Stimulated activated CD8-positive, alpha-beta memory T cell treated with anti-CD3 and anti-CD28 coated beads, Interleukin-7, amount 100 ng/mL, for 4 hours (primary cell): ENCODE results near the gene UNC93A.
"Not testable (repeated sequence)": the region's sequence is repeated elsewhere in the genome, so short reads cannot be mapped to it uniquely, and the experiment has no call there.

ENCODE experiments used
- DNase-seq, 2 donors: peaks; one replicate each; pipeline ENCODE4 v3.0.0-alpha.2; 2020; ENCODE audit warnings: low read depth in 2 of 2

Gene UNC93A

GRCh38 chr6:167270499-167271311 is 20.4 kb upstream of the UNC93A start:
- DNase-seq: no peak

- DNase-seq: no peak
Measured at GRCh38 chr6:167272151-167272550, 19.0 kb upstream of the UNC93A start.

- no peak for DNase-seq
Measured at GRCh38 chr6:167272696-167273379, 18.3 kb upstream of the UNC93A start.

- no peak for DNase-seq
Measured at GRCh38 chr6:167274270-167274669, 16.8 kb upstream of the UNC93A start.

GRCh38 chr6:167275001-167275400 is 16.1 kb upstream of the UNC93A start:
- no peak for DNase-seq

DNA sequence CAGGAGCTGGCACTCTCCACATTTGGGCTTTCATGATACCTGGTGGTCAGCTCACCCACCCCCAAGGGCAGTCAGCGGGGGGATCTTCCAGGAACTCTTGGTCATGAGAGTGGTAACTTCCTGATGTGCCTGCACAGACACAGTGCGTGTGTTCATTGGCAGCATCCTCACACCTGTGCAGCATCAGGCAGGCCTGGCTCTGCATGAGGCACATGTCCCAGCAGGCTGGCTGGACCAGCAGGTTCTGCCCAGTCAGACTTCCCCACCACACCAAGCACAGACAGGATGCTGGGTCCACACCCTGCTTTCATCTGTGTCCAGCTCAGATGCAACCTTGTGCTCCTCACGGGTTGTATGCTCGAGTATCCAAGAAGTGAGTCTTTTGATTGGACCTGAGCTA is 15.7 kb upstream of the UNC93A start:
- DNase-seq: no peak

DNA sequence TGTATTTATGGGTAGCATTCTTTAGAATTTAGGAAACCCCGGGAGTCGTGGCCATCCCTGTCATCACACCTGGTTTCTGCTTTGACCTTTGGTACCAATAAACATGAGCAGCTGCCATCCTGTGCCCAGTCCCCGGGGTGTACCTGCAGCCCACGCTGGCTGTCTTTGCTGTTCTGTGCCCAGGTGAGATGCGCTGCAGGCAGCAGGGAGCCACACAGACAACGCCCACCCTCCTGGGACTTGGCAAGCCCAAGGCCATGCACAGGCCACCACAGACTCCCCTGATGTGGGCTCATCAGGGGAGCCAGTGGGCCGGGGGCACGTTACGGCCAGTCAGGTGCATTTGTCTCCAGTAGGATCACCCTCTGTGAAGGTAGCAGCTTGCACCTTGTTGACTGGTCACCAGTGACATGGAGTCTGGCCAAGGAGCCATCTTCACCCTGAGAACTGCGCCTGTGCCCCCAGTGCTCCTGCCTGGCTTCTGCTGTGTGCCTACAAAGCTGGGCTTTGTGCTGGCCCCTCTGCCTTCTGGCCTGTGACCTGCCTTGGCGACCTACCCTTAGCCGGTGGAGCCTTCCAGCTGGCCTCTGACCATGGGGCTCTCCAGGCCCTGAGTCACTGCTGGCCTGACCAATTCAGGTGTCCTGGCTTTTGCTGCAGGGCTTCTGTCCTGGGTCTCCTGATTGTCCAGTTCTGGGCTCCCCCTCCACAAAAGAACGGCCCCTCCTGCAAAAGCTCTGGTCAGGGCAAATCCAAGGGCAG is 14.2 kb upstream of the UNC93A start:
- DNase-seq: no peak

DNA sequence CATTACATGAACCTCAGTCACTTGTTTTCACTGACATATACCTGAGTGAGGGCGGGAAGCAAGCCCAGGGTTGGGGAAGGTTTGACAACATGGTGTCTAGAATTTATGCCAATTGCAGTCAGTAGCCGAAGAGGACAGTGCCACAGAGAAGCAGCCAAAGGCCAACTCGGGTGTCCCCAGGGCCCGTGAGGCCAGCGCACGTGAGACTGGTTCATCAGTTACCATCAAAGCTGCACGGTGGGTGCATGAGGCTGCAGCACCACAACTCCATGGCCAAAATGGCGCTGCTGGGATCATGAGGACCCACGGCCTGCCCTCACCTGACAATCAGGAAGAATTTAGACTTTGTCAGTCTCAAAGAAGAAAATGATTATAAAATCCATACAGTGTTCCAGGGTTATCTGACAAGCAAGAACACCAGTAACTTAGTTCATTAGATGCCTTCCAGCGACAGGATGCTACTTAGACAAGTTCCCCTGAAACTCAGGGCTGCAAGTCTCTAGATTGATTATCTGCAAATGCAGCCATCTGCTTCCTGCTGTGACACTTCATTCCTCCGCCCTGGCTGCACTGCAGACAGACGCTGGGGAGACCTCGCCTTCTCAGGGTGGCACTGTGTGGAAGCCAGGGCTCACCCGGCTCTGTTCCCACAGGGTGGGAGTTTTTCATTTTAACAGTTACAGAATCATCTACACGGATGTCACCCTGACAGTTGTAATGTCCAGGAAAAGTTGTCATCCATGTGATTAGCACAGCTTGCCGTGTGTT is 12.8 kb upstream of the UNC93A start:
- DNase-seq: not testable (repeated sequence)

DNA sequence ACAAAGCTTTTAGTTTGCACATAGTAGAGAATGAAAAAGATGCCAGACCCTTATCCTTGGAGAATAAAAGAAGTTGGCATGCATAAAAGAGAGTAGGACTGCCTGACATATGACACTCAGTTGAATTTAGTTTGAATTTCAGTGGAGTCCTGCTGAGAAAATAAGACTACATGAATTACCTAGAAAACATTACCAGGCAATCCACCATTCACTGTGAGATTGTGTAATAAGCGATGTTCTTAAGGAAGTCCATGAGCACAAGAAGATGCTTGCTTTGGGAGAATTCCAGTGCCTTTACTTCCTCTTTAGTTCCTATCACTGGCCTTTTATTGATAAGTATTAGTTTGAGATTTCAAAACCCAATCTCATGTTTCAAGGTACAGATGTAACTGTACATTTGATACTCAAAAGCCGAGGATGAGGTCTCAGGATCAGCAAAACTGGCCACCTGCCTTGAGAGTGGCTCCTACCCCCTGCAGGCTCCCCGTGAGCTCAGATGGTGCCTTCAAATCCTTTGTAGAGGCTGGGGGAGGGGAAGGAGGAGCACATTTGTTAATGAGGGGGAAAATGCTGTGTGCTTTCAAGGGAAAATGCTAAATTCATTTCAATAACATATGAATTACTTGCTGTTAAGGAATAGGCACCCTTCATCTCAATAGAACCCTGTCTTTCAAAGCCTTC is 11.2 kb upstream of the UNC93A start:
- no peak for DNase-seq

DNA sequence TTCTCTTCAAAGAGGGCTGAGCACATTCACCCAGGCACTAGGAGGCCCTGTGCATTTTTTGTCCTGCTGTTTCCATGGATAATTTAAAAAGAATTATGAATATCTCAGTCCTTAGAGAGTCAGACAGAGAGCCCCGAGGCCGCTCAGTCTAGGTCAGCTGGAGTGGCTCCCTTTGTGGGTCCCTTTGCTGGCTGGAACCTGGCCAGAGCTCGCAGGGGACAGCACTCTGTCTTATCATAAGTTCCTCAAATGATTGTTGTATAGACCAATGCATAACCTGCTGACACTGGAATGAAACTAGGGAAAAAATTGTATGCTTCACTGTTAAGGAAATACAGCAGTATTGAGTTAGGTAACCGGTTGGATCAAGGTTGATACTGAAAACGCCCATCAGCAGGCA is 10.6 kb upstream of the UNC93A start:
- not testable (repeated sequence) for DNase-seq

GRCh38 chr6:167282165-167282564 is 8.9 kb upstream of the UNC93A start:
- no peak for DNase-seq

DNA sequence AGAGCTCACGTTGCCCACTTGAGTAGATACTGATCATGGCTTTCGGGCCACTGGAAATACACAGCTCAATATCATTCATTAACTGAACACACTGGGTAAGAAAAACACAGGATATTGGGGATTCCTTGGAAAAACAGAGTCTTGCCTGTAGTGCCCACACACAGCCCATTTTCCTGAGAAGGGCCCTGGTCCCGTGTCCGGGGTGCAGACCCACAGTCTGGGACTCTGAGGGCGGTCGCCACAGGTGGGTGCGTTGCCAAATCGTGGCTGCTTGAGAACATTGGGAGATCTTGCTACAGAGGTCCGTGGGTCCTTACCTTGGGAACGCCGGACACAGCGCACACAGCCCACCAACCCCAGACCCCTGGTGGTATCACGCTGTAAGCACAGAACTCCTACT is 6.5 kb upstream of the UNC93A start:
- DNase-seq: not testable (repeated sequence)

- DNase-seq: no peak
Measured at GRCh38 chr6:167285077-167285770, 5.9 kb upstream of the UNC93A start.

DNA sequence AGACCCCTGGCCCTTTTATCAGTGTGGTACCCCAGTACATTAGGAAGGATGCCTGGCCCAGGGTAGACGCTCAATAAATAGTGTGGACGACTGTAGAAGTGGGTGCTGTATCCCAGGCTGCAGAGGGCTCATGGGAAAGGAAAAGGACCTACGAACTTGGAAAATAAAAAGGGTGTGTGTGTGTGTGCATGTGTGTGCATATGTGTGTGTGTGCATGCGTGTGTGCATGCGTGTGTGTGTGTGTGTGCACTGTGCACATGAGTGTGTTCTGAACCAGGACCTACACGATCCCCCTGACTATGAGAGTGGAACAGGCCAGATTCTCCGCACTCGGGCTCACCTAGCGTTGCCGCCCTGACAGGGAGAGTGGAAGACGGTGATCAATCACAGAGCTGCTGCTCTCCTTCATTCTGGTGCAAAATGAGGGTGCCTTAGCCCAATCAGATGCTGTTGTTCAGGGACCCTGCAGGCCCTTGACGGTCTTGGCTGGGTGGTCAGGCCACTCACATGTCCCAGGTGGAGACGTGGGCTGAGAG is 3.5 kb upstream of the UNC93A start:
- no peak for DNase-seq

- DNase-seq: not testable (repeated sequence)
Measured at GRCh38 chr6:167288591-167289225, 2.4 kb upstream of the UNC93A start.

DNA sequence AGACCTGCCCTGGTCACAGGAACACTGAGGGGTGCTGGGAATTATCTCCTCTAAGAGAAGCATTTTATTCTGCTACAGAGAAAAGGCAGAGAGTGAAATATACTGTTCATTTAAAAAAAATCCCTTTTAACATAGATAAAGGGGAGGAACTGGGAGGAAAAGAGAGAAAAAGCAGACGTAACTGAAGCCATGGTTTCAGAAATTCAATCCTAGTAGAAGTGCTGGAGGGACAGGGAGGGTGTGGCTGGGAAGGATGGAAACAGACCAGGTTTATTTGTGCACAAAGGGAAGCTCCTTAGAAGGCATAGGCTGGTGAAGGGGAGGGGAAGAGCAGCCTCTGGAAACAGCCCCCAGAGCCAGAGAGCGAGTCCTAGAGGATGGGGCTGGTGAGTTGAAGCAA is 1.8 kb upstream of the UNC93A start:
- DNase-seq: not testable (repeated sequence)

DNA sequence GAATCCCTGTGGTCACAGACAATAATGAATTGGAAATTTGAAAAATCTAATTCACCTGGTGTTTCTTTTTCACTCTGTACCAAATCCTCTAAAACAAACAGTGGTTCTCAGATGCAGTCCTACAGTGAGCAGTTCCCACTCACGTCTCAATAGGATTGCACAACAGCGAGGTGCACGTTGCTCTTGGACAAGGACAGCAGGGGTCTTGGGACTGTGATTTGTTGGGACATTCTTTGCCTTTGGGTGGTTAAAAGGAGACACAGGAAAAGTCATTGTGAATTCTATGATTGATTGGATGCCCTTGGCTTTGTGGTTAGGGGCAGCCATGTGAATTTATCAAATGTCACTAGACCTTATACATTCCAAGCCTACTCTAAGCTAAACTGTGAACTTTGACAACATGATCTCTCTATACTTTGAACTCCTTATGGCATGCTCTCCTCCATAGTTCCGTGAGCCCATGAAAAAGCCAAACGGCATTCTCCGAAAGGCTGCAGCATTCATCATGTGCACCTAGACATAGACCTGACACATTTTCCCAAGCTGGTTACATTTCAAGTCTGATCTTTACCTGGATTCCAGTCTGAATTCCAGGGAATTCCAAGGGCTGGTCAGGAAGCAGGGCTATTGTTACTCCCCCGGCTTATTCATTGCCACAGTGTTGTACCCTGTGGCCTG is 647 bp downstream of the UNC93A start:
- DNase-seq: no peak

DNA sequence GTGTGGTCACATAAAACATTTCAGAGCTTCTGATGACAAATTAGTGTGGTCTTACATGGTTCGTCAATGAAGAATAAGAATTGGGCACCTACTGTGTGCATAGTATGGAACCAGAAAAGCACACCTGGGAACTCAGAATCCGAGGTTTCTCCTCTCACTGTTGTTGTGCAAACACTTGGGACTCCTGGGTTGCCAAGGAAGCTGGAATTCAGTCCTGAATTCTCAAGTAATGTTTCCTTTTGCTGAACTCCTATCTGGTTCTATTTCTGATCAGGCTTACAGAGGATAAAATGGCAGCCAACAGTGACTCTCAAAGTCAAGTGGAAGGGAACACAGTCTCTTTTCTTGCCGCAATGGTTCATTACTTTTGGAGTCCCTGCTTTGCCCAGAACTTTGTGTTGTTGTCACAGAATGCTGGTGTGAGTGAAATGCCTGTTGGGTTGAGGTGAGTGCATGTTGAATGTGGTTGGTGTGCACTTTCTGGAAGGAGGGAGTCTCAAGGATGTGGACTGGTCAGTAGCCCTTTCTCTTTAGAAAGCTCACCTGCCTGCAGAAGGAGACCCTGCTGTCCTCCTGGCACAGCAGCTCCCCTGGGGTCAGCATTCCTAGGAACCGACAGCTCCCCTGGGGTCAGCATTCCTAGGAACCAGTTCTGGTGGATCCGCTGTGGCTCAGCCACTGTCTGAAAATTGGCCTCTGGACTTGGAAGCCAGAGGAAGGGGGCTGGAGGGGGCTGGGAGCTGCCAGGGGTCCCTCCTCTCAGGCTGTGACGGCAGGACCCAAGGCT is 1.4 kb downstream of the UNC93A start:
- no peak for DNase-seq
